IMR-90 (cell line): Measurements from ENCODE around the gene SETD6. TPM values are rescaled to one million over a fixed set of nuclear protein-coding genes. Genes with fewer than 3 reads are reported as not detected.

ENCODE experiments used
- ATAC-seq: fragments of 200-7000 bp; cut with Tn5 transposase; 2 replicates; pipeline ENCODE4 v1.9.1; 2020; ENCODE audit warnings: low read depth, mild to moderate bottlenecking, moderate library complexity
- BruUV-seq: library from RNA; stranded (reverse); fragments of 400-500 nt; replicated peaks from 2 replicates; lab custom pipeline; 2021; lab: Mats Ljungman, UMichigan
- CTCF ChIA-PET: fragments of 300-600 bp; formaldehyde crosslinking; extraction: SDS; loops from one replicate; lab custom pipeline; 2021; ENCODE audit warnings: antibody characterized with exemption; lab: Yijun Ruan, JAX
- POLR2A ChIA-PET: fragments of 300-600 bp; sonication (Branson Sonifier 250); formaldehyde crosslinking; loops from one replicate; lab custom pipeline; 2022; ENCODE audit warnings: antibody characterized with exemption; ENCODE audit not compliant: unreplicated experiment; lab: Charles Lee
- DNase-seq: peaks from one replicate; pipeline ENCODE4 v3.0.0; 2013
- H2AFZ ChIP-seq: replicated peaks from 2 replicates; pipeline ENCODE3; 2013; ENCODE audit warnings: low read length, mild to moderate bottlenecking; ENCODE audit not compliant: poor library complexity
- H2AK5ac ChIP-seq: 2 replicates; pipeline ENCODE4 v1.6.1; 2013; ENCODE audit warnings: low read depth, low read length, inconsistent platforms
- H2AK9ac ChIP-seq: replicated peaks from 2 replicates; pipeline ENCODE3; 2013; ENCODE audit warnings: mild to moderate bottlenecking, low read depth, low read length, moderate library complexity; ENCODE audit not compliant: poor library complexity
- H2BK120ac ChIP-seq: 2 replicates; pipeline ENCODE4 v1.6.1; 2013; ENCODE audit warnings: low read depth, low read length, inconsistent platforms
- H2BK15ac ChIP-seq: 3 replicates; pipeline ENCODE4 v1.6.1; 2013; ENCODE audit warnings: low read depth, low read length, inconsistent platforms
- H2BK20ac ChIP-seq: 2 replicates; pipeline ENCODE4 v1.6.1; 2013; ENCODE audit warnings: low read depth, mild to moderate bottlenecking, inconsistent platforms, low read length, moderate library complexity
- H2BK5ac ChIP-seq: 2 replicates; pipeline ENCODE4 v1.6.1; 2013; ENCODE audit warnings: mild to moderate bottlenecking, low read depth, low read length, inconsistent platforms; ENCODE audit not compliant: poor library complexity, severe bottlenecking
- H3K14ac ChIP-seq: replicated peaks from 2 replicates; pipeline ENCODE4 v1.6.1; 2013; ENCODE audit warnings: low read depth, low read length, inconsistent platforms
- H3K18ac ChIP-seq: 2 replicates; pipeline ENCODE4 v1.6.1; 2013; ENCODE audit warnings: low read depth, low read length, control low read depth
- H3K23ac ChIP-seq: 2 replicates; pipeline ENCODE4 v1.6.1; 2013; ENCODE audit warnings: low read depth, low read length, inconsistent platforms
- H3K27ac ChIP-seq: 2 replicates; pipeline ENCODE4 v1.5.1; 2013; ENCODE audit warnings: mild to moderate bottlenecking, control low read depth, low read length; ENCODE audit not compliant: insufficient read depth
- H3K27me3 ChIP-seq: 2 replicates; pipeline ENCODE4 v1.6.1; 2013; ENCODE audit warnings: low read length; ENCODE audit not compliant: control insufficient read depth, insufficient read depth
- H3K36me3 ChIP-seq: 2 replicates; pipeline ENCODE4 v1.6.1; 2013; ENCODE audit warnings: low read length, mixed read lengths; ENCODE audit not compliant: control insufficient read depth, insufficient read depth
- H3K4ac ChIP-seq: 2 replicates; pipeline ENCODE4 v1.6.1; 2013; ENCODE audit warnings: low read depth, low read length, inconsistent platforms
- H3K4me1 ChIP-seq: 2 replicates; pipeline ENCODE4 v1.6.1; 2013; ENCODE audit warnings: low read length, mixed read lengths; ENCODE audit not compliant: control insufficient read depth, insufficient read depth
- H3K4me2 ChIP-seq: 2 replicates; pipeline ENCODE4 v1.6.1; 2013; ENCODE audit warnings: low read depth, mild to moderate bottlenecking, control low read depth, low read length, moderate library complexity
- H3K4me3 ChIP-seq: 2 replicates; pipeline ENCODE4 v1.5.1; 2013; ENCODE audit warnings: low read depth, mild to moderate bottlenecking, control low read depth, low read length, moderate library complexity; ENCODE audit not compliant: insufficient read depth
- H3K56ac ChIP-seq: 2 replicates; pipeline ENCODE4 v1.6.1; 2013; ENCODE audit warnings: low read length, inconsistent platforms; ENCODE audit not compliant: insufficient read depth; ENCODE audit errors: extremely low read depth
- H3K79me1 ChIP-seq, 2 experiments: 2 replicates each; pipeline ENCODE4 v1.6.1; 2013; ENCODE audit warnings: low read length in 2 of 2, inconsistent platforms in 1 of 2, low read depth in 1 of 2
- H3K9ac ChIP-seq: 2 replicates; pipeline ENCODE4 v1.6.1; 2013; ENCODE audit warnings: low read depth, low read length, control low read depth
- H3K9me1 ChIP-seq: 2 replicates; pipeline ENCODE4 v1.6.1; 2013; ENCODE audit warnings: low read length, inconsistent platforms; ENCODE audit not compliant: insufficient read depth
- H3K9me3 ChIP-seq: 2 replicates; pipeline ENCODE4 v1.6.1; 2013; ENCODE audit warnings: low read length; ENCODE audit not compliant: control insufficient read depth, insufficient read depth
- H4K20me1 ChIP-seq: 2 replicates; pipeline ENCODE4 v1.6.1; 2013; ENCODE audit warnings: low read length, inconsistent platforms; ENCODE audit not compliant: insufficient read depth
- H4K5ac ChIP-seq: 2 replicates; pipeline ENCODE4 v1.6.1; 2013; ENCODE audit warnings: mild to moderate bottlenecking, low read depth, low read length, control low read depth
- H4K8ac ChIP-seq, 2 experiments: 2 replicates each; pipeline ENCODE4 v1.6.1; 2013; ENCODE audit warnings: low read depth in 2 of 2, low read length in 2 of 2, control low read depth in 1 of 2, inconsistent platforms in 1 of 2
- H4K91ac ChIP-seq: 2 replicates; pipeline ENCODE4 v1.6.1; 2013; ENCODE audit warnings: low read depth, low read length, inconsistent platforms; ENCODE audit not compliant: insufficient read depth
- BHLHE40 ChIP-seq: fragments of 150-350 bp; IDR thresholded peaks from 2 replicates; pipeline ENCODE4 v1.6.1; 2016; ENCODE audit warnings: mild to moderate bottlenecking, low read depth, low read length
- CEBPB ChIP-seq: IDR thresholded peaks from 2 replicates; pipeline ENCODE4 v1.6.1; 2012; ENCODE audit warnings: low read depth, low read length, improper control_type of control experiment
- CHD1 ChIP-seq: IDR thresholded peaks from 2 replicates; pipeline ENCODE4 v1.6.1; 2012; ENCODE audit warnings: low read depth, low read length, improper control_type of control experiment
- FOS ChIP-seq: fragments of 150-350 bp; IDR thresholded peaks from 2 replicates; pipeline ENCODE4 v1.6.1; 2016; ENCODE audit warnings: low read depth, low read length
- MAZ ChIP-seq: IDR thresholded peaks from 2 replicates; pipeline ENCODE4 v1.6.1; 2012; ENCODE audit warnings: low read depth, mild to moderate bottlenecking, low read length, improper control_type of control experiment, moderate library complexity, borderline replicate concordance
- NFE2L2 ChIP-seq: fragments of 150-350 bp; IDR thresholded peaks from 2 replicates; pipeline ENCODE4 v1.6.1; 2016; ENCODE audit warnings: low read depth, mild to moderate bottlenecking, low read length
- POLR2A ChIP-seq: IDR thresholded peaks from 2 replicates; pipeline ENCODE4 v1.6.1; 2012; ENCODE audit warnings: mild to moderate bottlenecking, low read depth, low read length
- RFX5 ChIP-seq: IDR thresholded peaks from 2 replicates; pipeline ENCODE4 v1.8.0; 2012; ENCODE audit warnings: low read depth, mild to moderate bottlenecking, low read length, moderate library complexity
- SMC3 ChIP-seq: fragments of 150-350 bp; IDR thresholded peaks from 2 replicates; pipeline ENCODE4 v1.6.1; 2016; ENCODE audit warnings: low read depth, mild to moderate bottlenecking, antibody characterized with exemption, low read length, moderate library complexity
- USF2 ChIP-seq: fragments of 150-350 bp; IDR thresholded peaks from 2 replicates; pipeline ENCODE4 v1.6.1; 2017; ENCODE audit warnings: mild to moderate bottlenecking, antibody characterized with exemption, low read length, low read depth
- WGBS, 2 experiments: methylation state at CpG; one replicate each; pipeline versions ENCODE4 v1.1.5 to v1.1.7; 2013; ENCODE audit warnings: missing lambda C conversion rate in 2 of 2; ENCODE audit not compliant: insufficient read length in 1 of 2; ENCODE audit errors: extremely low coverage in 2 of 2; 5-methylcytosine and 5-hydroxymethylcytosine counted together
- dilution Hi-C: fragments of 300-500 bp; cut with HindIII; formaldehyde crosslinking; loops from one replicate; pipeline ENCODE4 v1.14.3; 2018; ENCODE audit warnings: low sequenced_read_pairs; ENCODE audit not compliant: unreplicated experiment
- in situ Hi-C: fragments of 300-500 bp; cut with MboI; formaldehyde crosslinking; loops from 3 replicates; pipeline ENCODE4 v1.14.3; 2019; ENCODE audit warnings: low sequenced_read_pairs, inconsistent platforms, mixed read lengths
- intact Hi-C: fragments of 100-400 bp; cut with micrococcal nuclease; formaldehyde crosslinking; loops from 2 replicates; pipeline ENCODE4 v1.10.0; 2022
- polyA plus RNA-seq, 3 experiments: library from polyadenylated mRNA; depleted of rRNA; stranded (reverse); fragments of >200 nt; gene quantifications; 2 replicates each; pipeline ENCODE4 v1.2.3, GENCODE V29; 2012; ENCODE audit warnings: low replicate concordance in 1 of 3
- total RNA-seq: library from RNA; depleted of rRNA; stranded (reverse); fragments of >200 nt; gene quantifications from 2 replicates; pipeline ENCODE4 v1.2.3, GENCODE V29; 2012
- TF ChIP-seq, protein P1 (sequence below): conservative IDR thresholded peaks from 2 replicates; pipeline ENCODE4 v1.5.1; 2012; ENCODE audit warnings: mild to moderate bottlenecking, low read depth, low read length, improper control_type of control experiment
- TF ChIP-seq, protein P2 (sequence below): fragments of 150-350 bp; IDR thresholded peaks from 2 replicates; pipeline ENCODE4 v1.6.1; 2016; ENCODE audit warnings: low read depth, mild to moderate bottlenecking, low read length, moderate library complexity, borderline replicate concordance

SETD6 gene
- total and polyA plus RNA-seq, 2 of the 4 experiments (the other 2 are of a cell fraction): 3.2 to 6.4 TPM

DNA sequence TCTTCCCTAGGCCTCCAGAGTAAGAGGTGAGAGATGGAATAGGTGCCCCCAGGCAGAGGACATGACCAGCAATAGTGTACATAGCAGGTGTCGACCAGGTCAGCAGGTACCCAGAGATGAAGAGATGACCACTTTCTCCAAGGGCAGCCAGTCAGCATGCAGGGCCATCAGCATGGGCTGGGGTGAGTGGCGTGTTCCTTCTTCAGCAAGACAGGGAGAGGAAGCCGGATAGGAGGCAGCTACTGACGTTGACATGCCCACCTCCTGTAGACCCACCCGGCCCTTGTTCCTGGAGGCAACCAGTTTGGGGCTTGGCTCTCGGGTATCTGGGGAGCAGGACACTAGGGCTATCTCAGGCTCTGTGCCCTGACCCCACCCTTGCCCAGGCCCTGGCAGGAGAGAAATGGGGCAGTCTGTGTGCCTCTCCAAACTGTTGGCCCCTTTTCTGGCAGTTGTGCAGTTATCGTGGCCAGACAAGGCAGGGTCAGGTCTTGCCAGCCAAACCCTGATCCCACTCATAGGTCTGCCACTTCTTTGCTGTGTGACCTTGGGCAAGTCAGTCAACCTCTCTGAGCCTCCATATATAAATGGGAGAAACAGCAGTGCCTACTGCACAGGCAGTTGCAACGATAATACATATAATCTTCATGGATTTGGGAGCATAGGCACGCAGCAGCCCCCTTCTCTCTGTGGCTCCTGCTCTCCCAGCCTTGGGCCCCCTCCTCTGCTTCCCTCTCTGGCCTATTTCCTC lies 16.8 kb upstream of the SETD6 start:
- Histone ChIP-seq H3K79me1 (0 out of 4 replicates have a peak, but pooled peaks cover 0 to 7% of the 10 kb centered on the region in 2 experiments), H3K9me3 (no peaks in the 10 kb centered on the region), H2BK120ac (no peak overlapping the region), H3K4me3 (no peak overlapping the region), H3K36me3 (no peaks in the 10 kb centered on the region), H3K27me3 (no peaks in the 10 kb centered on the region; the same call in 1 of the 2 replicates), H4K20me1 (no peaks in the 10 kb centered on the region), H2BK20ac (no peak overlapping the region), H3K56ac (no peak overlapping the region), H3K4ac (no peak overlapping the region), H2BK5ac (no peak overlapping the region), H2AFZ (no peak overlapping the region), H2BK15ac (no peak overlapping the region), H4K8ac (no peak overlapping the region), H3K27ac (no peak overlapping the region), H4K91ac (no peak overlapping the region), H3K14ac (no peak overlapping the region), H4K5ac (no peak overlapping the region), H3K4me2 (no peak overlapping the region), H2AK5ac (no peak overlapping the region; the same call in 1 of the 2 replicates), H3K9me1 (peaks cover 4% of the 10 kb centered on the region; the same call in 1 of the 2 replicates), H3K4me1 (peaks cover 13% of the 10 kb centered on the region; the same call in 1 of the 2 replicates), H3K23ac (no peak overlapping the region), H2AK9ac (peak overlapping the region; percentile 72), H3K18ac (no peak overlapping the region), H3K9ac (no peak overlapping the region)
- ATAC-seq: no peak
- no peak for DNase-seq
- WGBS, 2 experiments: 77% methylated on average over 9 of the region's 9 CpGs; no CpG with 5 or more reads in 1 of the 2 experiments
- intact Hi-C loops (no loop called here), dilution Hi-C loops (no loop called here), in situ Hi-C loops (no loop called here)
- BruUV-seq: no TSS peak
- CTCF ChIA-PET: no interaction called here
- POLR2A ChIA-PET: no interaction called here
- TF ChIP-seq SMC3 (no peak), BHLHE40 (no peak), CEBPB (no peak), NFE2L2 (no peak), FOS (no peak), RFX5 (no peak), CHD1 (no peak), USF2 (no peak), POLR2A (no peak), MAZ (no peak)
- TF ChIP-seq, protein P1, sequence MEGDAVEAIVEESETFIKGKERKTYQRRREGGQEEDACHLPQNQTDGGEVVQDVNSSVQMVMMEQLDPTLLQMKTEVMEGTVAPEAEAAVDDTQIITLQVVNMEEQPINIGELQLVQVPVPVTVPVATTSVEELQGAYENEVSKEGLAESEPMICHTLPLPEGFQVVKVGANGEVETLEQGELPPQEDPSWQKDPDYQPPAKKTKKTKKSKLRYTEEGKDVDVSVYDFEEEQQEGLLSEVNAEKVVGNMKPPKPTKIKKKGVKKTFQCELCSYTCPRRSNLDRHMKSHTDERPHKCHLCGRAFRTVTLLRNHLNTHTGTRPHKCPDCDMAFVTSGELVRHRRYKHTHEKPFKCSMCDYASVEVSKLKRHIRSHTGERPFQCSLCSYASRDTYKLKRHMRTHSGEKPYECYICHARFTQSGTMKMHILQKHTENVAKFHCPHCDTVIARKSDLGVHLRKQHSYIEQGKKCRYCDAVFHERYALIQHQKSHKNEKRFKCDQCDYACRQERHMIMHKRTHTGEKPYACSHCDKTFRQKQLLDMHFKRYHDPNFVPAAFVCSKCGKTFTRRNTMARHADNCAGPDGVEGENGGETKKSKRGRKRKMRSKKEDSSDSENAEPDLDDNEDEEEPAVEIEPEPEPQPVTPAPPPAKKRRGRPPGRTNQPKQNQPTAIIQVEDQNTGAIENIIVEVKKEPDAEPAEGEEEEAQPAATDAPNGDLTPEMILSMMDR: no peak
- TF ChIP-seq, protein P2, sequence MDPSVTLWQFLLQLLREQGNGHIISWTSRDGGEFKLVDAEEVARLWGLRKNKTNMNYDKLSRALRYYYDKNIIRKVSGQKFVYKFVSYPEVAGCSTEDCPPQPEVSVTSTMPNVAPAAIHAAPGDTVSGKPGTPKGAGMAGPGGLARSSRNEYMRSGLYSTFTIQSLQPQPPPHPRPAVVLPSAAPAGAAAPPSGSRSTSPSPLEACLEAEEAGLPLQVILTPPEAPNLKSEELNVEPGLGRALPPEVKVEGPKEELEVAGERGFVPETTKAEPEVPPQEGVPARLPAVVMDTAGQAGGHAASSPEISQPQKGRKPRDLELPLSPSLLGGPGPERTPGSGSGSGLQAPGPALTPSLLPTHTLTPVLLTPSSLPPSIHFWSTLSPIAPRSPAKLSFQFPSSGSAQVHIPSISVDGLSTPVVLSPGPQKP: no peak
